Right lung (tissue), 5 donors: Measurements from ENCODE around the gene RAD54L. TPM values are rescaled to one million over a fixed set of nuclear protein-coding genes. Genes with fewer than 3 reads are reported as not detected.

Experiments used
- DNase-seq, 2 donors: peaks; one replicate each; pipeline ENCODE4 v3.0.0-alpha.2; 2013
- polyA plus RNA-seq, 5 donors: library from polyadenylated mRNA; unstranded; fragments of 120-200 nt; gene quantifications; one replicate each; pipeline versions ENCODE4 v1.2.1 to v1.2.3, GENCODE V29; 2013; ENCODE audit warnings: inconsistent platforms in 1 of 5, low replicate concordance in 1 of 5; ENCODE audit not compliant: insufficient read length in 5 of 5, insufficient read depth in 1 of 5

RAD54L gene
- polyA plus RNA-seq, 5 donors, result 6.2 to 15.6 (median 12.9) TPM

- DNase-seq, result no peak
Measured at GRCh38 chr1:46284597-46285564, 37.3 kb downstream of the RAD54L start.

GRCh38 chr1:46285730-46286477, 38.3 kb downstream of the RAD54L start:
- DNase-seq, result no peak

DNA sequence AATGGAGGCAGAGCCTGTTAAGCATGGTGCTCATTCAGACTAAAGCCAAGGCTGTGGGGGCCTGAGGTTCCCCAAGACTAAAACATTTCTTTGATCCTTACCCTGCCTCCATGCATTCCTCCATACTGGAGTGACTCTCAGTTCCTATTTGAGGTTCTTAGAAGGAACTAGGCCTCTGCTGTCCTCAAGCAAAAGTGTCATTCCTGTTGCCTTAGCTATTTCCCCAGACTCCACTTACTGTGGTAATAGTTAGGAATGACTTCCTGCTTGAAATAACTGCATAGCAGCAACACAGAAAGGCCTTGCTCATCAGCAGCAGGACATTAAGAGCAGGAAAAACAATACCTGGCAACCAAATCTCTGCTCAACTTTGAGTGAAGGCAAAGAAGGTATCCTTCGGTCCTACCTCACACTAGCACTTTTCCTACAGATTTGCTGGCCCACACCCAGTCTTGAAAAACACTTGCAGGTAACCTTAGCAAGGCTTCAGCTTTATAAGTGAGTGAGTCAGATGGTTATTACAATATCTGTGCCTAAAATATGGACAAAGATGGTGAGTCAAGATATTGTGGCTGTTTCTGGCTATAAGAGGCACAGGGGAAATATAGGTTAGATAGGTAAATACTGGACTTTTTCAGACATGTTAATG, 41.0 kb downstream of the RAD54L start:
- DNase-seq, result no peak

- no peak for DNase-seq
Measured at GRCh38 chr1:46289134-46289494, 41.6 kb downstream of the RAD54L start.

GRCh38 chr1:46289976-46290375, 42.4 kb downstream of the RAD54L start:
- no peak for DNase-seq

DNA sequence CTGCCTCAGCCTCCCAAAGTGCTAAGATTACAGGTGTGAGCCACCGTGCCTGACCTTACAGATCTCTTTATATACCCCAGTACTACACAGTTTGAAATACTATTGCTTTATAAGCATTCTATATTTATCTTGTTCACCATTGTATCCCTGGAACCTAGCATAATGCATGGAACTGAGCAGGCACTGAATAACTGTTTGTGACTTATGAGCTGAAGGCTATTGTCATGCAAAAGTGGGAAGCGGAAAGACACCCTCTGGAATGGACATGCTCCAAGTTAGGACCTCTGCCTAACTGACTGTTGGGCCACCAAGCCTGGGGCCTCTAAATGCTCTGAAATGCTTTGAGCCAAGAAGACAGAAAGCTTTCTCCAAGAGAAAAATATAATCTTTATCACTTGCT, 47.7 kb downstream of the RAD54L start:
- no peak for DNase-seq

DNA sequence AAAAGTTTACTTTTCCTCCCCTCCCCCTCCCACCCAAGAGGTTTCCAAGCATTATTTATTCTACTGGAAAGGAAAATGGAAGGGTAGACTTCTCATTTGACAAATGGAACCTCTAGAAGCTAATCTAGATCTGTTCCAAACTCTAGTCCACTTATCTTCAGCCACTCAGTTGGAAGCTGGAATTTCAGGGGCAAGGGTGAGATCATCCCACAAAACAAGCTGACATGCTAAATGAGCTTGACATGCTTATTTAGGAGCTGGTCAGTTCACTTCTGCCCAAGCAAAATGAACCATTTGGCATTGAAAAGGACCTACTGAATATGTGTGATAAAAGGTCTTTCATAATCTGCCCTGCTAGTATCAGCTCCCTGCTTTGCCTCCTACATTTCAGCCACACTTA, 50.8 kb downstream of the RAD54L start:
- no peak for DNase-seq

DNA sequence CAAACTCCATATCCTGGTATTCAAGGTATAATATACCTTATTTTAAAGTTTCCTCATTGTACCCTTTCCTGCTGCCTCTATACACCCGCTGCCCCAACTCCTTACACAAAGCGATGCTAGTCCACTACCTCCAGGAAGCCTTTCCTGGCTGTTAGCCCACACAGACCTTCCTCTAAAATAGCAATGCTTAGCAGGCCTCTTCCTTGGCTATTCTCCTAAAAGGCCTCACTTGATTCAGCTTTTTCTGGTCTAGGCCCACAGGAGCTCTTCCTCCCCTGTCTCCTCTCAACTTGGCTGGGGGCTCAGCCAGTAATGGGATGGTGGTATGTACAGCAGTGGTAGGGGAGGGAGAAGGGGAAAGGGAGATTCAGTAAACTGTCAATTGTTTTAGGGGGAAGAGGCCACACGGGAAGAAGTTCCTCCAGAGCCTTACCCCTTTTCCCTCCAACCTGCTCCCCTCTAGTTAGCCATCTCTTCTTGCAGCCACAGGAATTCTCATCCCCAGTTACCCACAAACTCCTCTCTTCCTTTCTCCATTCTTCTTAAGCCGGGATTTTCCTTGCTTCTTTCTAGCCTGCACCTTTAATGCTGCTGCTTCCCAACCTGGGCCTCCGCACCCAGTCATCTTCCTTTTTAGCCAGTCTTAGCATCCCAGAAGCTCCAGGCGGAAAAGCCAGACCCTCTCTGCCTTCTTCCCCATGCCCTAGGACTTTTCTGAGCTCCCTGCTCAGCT, 53.3 kb downstream of the RAD54L start:
- no peak for DNase-seq

- no peak for DNase-seq
Measured at GRCh38 chr1:46301406-46301807, 53.8 kb downstream of the RAD54L start.

DNA sequence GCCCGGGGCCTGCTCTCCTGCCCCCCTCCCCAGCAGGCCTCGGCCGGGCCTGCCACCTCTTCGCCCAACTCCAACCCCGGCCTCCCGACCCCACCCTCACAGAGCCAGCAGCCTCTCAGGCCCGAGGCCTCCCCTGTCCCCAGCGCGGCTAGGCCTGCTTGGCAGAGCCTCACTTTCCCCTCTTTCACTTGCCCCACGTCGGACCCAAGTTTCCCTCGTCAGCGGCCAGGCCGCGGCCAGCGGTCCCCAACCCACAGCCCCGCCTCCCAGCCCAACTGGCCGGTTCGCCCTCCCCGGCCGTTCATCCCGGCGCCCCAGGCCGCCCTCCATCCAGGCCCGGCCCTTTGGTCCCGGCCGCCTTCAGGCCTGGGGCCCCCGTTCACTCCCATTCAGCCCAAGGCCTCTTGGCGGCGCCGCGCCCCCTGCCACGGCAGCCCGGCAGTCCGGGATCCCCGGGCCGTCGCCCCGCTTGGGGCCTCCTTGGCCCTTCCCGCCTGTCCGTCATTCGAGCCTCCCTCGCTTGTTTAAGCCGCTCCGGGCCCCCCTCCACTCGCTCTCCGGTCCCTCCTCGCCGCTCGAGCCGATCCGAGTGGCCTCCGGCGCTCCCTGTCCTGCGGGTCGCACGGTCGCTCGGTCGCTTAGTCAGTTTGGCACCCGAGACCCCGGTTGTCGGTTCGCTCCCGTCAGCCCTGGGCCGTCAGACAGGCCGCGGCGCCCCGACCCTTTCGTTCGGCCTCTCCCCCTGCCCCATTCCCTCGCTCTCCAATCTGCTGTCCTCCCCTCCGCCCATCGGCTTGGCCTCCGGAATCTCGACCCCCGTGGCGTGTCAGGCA, 54.5 kb downstream of the RAD54L start:
- peak; percentile 56 to 77 for DNase-seq

DNA sequence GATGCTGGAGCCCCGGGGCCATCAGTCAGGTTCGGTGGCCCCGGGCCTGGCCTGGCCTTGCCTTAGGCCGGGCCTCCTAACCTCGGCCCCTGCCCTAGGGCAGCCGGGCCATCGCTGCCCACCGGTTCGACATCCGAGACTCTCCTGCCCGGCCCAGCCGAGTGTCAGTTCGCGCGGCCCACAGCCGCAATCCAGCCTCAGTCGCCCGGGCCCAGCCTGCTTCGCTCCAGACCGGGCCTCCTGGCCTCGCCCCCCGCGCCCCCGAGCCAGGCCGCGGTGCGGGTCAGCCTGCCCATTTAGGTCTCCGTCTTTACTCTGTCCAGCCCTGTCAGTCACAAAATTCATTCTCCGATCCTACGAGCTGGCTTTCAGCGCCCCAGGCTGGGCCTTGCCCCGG, 55.1 kb downstream of the RAD54L start:
- peak in 1 of 2 donors; percentile 53 for DNase-seq

DNA sequence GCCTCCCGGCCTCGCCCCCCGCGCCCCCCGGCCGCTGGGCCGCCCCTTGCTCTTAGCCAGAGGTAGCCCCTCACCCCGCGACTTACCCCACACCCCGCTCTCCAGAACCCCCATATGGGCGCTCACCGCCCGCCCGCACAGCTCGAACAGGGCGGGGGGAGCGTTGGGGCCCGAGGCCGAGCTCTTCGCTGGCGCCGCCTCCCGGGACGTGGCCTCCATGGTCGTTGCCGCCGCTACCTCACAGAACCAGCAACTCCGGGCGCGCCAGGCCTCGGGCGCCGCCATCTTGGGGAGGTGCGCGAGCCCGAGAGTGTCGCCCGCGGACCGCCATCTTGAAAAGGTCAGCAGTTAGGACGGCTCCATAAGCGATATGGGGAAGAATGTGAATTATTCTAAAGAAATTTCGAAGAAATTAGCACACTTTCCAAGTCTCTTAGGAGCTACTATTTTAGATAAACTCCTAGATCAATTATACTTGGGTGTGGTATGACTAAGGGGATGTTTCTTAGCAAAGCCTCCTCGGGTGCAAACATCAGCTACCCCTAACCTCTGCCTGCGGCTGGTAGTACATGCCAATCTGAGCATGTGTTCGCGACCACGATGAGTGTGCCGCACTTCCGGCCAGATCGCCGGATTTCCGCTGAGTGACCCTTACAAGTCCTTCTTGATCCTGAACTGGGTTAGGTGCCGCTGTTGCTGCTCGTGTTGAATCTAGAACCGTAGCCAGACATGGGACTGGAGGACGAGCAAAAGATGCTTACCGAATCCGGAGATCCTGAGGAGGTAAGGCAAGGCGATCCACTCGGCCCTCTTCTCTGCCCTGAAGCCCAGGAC, 55.7 kb downstream of the RAD54L start, which contains the start of the genes LRRC41 and UQCRH:
LRRC41 (minus strand) TSS at position 579 of the 834 bp plus-strand sequence; CDS start at position 285, 294 bp downstream.
UQCRH (plus strand) TSS at position 661 of the 834 bp plus-strand sequence; CDS start at position 730, 69 bp downstream.
- DNase-seq, result peak; percentile 96 to 97

GRCh38 chr1:46303872-46304326, 56.3 kb downstream of the RAD54L start:
- no peak for DNase-seq

GRCh38 chr1:46306159-46306530, 58.6 kb downstream of the RAD54L start:
- DNase-seq, result no peak

- no peak for DNase-seq
Measured at GRCh38 chr1:46309401-46310159, 62.0 kb downstream of the RAD54L start.

DNA sequence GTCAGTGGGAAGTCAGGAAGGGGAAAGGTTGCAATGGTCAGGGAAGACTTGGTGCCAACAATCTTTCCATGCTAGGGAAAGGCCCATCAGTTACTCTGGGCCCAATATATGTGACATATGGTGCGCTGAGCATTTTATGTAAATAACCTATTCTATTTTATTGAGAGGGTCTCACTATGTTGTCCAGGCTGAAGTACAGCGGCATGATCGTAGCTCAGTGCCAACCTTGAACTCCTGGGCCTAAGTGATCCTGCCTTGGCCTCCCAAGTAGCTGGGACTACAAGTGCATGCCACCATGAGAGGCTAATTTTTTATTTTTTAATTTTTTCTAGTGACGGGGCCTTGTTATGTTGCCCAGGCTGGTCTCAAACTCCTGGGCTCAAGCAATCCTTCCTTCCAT, 62.8 kb downstream of the RAD54L start:
- no peak for DNase-seq

DNA sequence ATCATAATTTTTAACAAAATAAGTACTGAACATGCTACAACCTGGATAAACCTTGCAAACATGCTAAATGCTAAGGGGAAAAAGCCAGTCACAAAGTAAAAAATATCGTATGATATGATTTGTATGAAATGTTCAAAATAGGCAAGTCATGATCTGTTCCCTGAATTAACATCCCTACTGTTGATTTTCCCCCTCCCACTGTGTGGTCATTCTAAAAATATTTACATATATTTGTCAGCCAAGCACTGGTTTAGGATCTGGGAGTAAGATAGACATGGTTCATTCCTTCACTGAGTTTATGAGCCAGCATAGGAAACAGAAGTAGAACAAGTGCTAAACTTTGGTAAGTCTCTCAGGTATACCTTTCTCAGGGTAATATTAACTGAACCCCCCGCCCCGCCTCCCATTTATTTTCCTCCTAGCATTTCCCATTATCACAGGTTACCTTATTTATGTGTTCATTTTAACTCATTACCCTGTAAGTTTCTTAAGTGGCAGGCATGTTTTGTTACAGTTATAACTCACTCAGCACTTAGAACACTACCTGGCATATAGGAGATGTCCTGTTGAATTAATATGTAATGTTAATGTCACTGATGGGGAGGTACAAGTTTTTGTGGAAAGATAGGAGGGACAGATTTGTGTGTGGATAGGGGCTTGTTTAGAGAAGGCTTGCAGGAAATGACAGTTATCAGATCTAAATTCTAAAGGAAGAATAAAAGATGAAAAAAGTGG, 68.3 kb downstream of the RAD54L start:
- DNase-seq, result no peak

GRCh38 chr1:46317323-46317722, 69.8 kb downstream of the RAD54L start:
- DNase-seq, result no peak
